Measurements from ENCODE around the gene DENND1B. TPM values are rescaled to one million over a fixed set of nuclear protein-coding genes. Genes with fewer than 3 reads are reported as not detected.

Gene DENND1B
- polyA plus RNA-seq, 1 of the 3 experiments (the other 2 are of a cell fraction): 1.4 TPM

DNA sequence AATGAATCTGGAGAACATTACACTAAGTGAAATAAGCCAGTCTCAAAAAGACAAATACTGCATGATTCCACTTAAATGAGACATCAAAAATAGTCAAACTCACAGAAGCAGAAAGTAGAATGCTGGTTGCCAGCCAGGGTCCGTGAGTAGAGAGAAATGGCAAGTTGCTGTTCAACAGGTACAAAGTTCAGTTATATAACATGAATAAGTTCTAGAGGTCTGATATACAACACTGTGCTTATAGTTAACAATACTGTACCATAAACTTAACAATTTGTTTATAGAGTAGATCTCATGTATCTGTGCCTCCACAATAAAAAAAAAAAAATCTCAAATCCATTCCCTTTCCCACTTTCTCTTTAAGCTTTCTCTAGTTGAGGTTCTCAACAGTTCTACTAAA lies 83.5 kb downstream of the DENND1B start:
- no peak overlapping the region for H3K4me2 ChIP-seq
- no peak for TF ChIP-seq RFX5 (IDR thresholded peaks at IDR 0.05; ENCODE audit: low read length)
- no peak for TF ChIP-seq POLR2AphosphoS5 (IDR thresholded peaks at IDR 0.05; ENCODE audit: low read depth, low read length)
- no peak for TF ChIP-seq RAD21 (IDR thresholded peaks at IDR 0.05; ENCODE audit: low read length)
- no peak for TF ChIP-seq GATA2 (CRISPR knock-in tag; IDR thresholded peaks at IDR 0.05)
- TF ChIP-seq MEF2A (IDR thresholded peaks at IDR 0.05; ENCODE audit: borderline replicate concordance, low read depth): no peak
- CTCF ChIA-PET: no interaction called here

DNA sequence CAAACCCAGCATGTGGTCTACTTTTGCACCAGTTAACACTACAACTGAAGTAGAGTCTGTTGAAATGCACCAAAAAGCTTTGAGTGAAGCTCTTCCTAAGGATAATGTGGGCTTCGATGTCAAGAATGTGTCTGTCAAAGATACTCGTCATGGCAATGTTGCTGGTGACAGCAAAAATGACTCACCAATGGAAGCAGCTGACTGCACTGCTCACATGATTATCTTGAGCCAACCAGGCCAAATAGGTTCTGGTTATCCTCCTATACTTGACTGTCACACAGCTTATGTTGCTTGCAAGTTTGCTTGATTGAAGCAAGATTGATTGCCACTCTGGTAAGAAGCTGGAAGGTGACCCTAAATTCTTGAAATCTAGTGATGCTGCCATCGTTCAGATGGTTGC lies 85.2 kb downstream of the DENND1B start:
- Histone ChIP-seq H2AFZ (ENCODE audit: low read depth) (no peak overlapping the region), H4K20me1 (ENCODE audit: insufficient read depth) (no peaks in the 10 kb centered on the region), H3K4me1 (ENCODE audit: control insufficient read depth in 1 of 2, insufficient read depth in 2 of 2, low read depth in 1 of 2, low read length in 1 of 2) (peaks cover 0 to 4% of the 10 kb centered on the region in 2 experiments; a peak in 1 of 4 replicates), H3F3A (replicated peaks; ENCODE audit: insufficient read depth) (peaks cover 7% of the 10 kb centered on the region), H3K9me2 (no peaks in the 10 kb centered on the region), H3K9ac (no peak overlapping the region), H3K4me2 (no peak overlapping the region), H3K36me3 (replicated peaks in 1 of 2; ENCODE audit: control insufficient read depth in 1 of 2, insufficient read depth in 2 of 2, low read length in 1 of 2) (peaks cover 2 to 7% of the 10 kb centered on the region in 2 experiments), H3K27ac (ENCODE audit: low read depth in 2 of 2, low read length in 1 of 2) (no peak overlapping the region), H3K9me3 (peaks cover 8% of the 10 kb centered on the region; the same call in 1 of the 2 replicates), H3K27me3 (ENCODE audit: insufficient read depth) (no peaks in the 10 kb centered on the region), H3K79me2 (ENCODE audit: insufficient read depth) (no peaks in the 10 kb centered on the region), H3K4me3 (ENCODE audit: low read depth in 2 of 2, low read length in 1 of 2) (no peak overlapping the region)
- TF ChIP-seq SIN3A (IDR thresholded peaks at IDR 0.05; ENCODE audit: borderline replicate concordance, low read depth, low read length) (no peak), GABPA (IDR thresholded peaks at IDR 0.05; ENCODE audit: low read depth) (no peak), POLR2AphosphoS5 (IDR thresholded peaks at IDR 0.05; ENCODE audit: low read depth, low read length) (no peak), TCF12 (IDR thresholded peaks at IDR 0.05) (no peak), MEF2A (IDR thresholded peaks at IDR 0.05; ENCODE audit: borderline replicate concordance, low read depth) (no peak), FOXM1 (IDR thresholded peaks at IDR 0.05; ENCODE audit: low read depth) (no peak), RXRA (IDR thresholded peaks at IDR 0.05; ENCODE audit: borderline replicate concordance, low read depth) (no peak)
- TF ChIP-seq, protein P1, sequence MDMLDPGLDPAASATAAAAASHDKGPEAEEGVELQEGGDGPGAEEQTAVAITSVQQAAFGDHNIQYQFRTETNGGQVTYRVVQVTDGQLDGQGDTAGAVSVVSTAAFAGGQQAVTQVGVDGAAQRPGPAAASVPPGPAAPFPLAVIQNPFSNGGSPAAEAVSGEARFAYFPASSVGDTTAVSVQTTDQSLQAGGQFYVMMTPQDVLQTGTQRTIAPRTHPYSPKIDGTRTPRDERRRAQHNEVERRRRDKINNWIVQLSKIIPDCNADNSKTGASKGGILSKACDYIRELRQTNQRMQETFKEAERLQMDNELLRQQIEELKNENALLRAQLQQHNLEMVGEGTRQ (IDR thresholded peaks at IDR 0.05; ENCODE audit: borderline replicate concordance, low read depth, low read length): no peak
- ChIA-PET POLR2A (no interaction called here), CTCF (interaction anchor here (1.7 kb wide), 1 partner anchor 226 kb away, joined by 5 read pairs; no protein-coding TSS in a partner anchor)
- no peak for DNase-seq
- WGBS (ENCODE audit: low lambda C conversion rate): 83% methylated on average over 3 of the region's 3 CpGs

More for the DNA sequence above, 83.5 kb downstream of the DENND1B start:
- DNase-seq: no peak
- Histone ChIP-seq H3F3A (replicated peaks; ENCODE audit: insufficient read depth) (no peaks in the 10 kb centered on the region), H2AFZ (ENCODE audit: low read depth) (no peak overlapping the region), H3K4me1 (ENCODE audit: control insufficient read depth in 1 of 2, insufficient read depth in 2 of 2, low read depth in 1 of 2, low read length in 1 of 2) (peaks cover 0 to 4% of the 10 kb centered on the region in 2 experiments; a peak in 2 of 4 replicates), H3K79me2 (ENCODE audit: insufficient read depth) (no peaks in the 10 kb centered on the region), H3K9ac (no peak overlapping the region), H3K9me3 (peaks cover 8% of the 10 kb centered on the region; the same call in 1 of the 2 replicates), H3K9me2 (no peaks in the 10 kb centered on the region), H3K36me3 (replicated peaks in 1 of 2; ENCODE audit: control insufficient read depth in 1 of 2, insufficient read depth in 2 of 2, low read length in 1 of 2) (peaks cover 2 to 7% of the 10 kb centered on the region in 2 experiments), H4K20me1 (ENCODE audit: insufficient read depth) (no peaks in the 10 kb centered on the region), H3K27me3 (ENCODE audit: insufficient read depth) (no peaks in the 10 kb centered on the region), H3K27ac (ENCODE audit: low read depth in 2 of 2, low read length in 1 of 2) (no peak overlapping the region), H3K4me3 (ENCODE audit: low read depth in 2 of 2, low read length in 1 of 2) (no peak overlapping the region)
- POLR2A ChIA-PET: no interaction called here
- 95% methylated on average over 1 of the region's 1 CpG for WGBS (ENCODE audit: low lambda C conversion rate)

DNA sequence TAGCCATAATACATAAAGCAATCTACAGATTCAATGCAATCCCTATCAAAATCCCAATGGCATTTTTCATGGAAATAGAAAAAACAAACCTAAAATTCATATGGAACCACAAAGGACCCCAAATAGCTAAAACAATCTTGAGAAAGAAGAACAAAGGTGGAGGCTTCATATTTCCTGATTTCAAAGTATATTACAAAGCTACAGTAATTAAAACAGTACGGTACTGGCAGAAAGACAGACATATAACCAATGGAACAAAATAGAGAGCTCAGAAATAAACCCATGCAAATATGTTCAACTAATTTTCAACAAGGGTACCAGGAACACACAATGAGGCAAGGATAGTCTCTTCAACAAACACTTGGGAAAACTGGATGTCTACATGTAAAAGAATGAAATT lies 87.0 kb downstream of the DENND1B start:
- no peak overlapping the region for H3K4me2 ChIP-seq
- no peak overlapping the region for H3K9ac ChIP-seq
- H3K27me3 ChIP-seq (ENCODE audit: insufficient read depth): no peaks in the 10 kb centered on the region
- H3K4me3 ChIP-seq (ENCODE audit: low read depth in 2 of 2, low read length in 1 of 2): no peak overlapping the region
- H3K27ac ChIP-seq (ENCODE audit: low read depth in 2 of 2, low read length in 1 of 2): no peak overlapping the region
- H3K9me3 ChIP-seq: peaks cover 8% of the 10 kb centered on the region; the same call in 1 of the 2 replicates
- no peaks in the 10 kb centered on the region for H4K20me1 ChIP-seq (ENCODE audit: insufficient read depth)
- H3K36me3 ChIP-seq (replicated peaks in 1 of 2; ENCODE audit: control insufficient read depth in 1 of 2, insufficient read depth in 2 of 2, low read length in 1 of 2): peaks cover 2 to 7% of the 10 kb centered on the region in 2 experiments
- TF ChIP-seq POLR2AphosphoS5 (IDR thresholded peaks at IDR 0.05; ENCODE audit: low read depth, low read length) (no peak), JUND (IDR thresholded peaks at IDR 0.05) (no peak), TAF1 (IDR thresholded peaks at IDR 0.05; ENCODE audit: borderline replicate concordance, low read depth, low read length) (no peak), RAD21 (IDR thresholded peaks at IDR 0.05; ENCODE audit: low read length) (no peak), CHD2 (IDR thresholded peaks at IDR 0.05; ENCODE audit: low read length, partially characterized antibody) (no peak), FOXJ3 (CRISPR knock-in tag; IDR thresholded peaks at IDR 0.05) (no peak), YY1 (IDR thresholded peaks at IDR 0.05; ENCODE audit: low read depth) (no peak)
- WGBS (ENCODE audit: low lambda C conversion rate): 90% methylated on average over 1 of the region's 1 CpG
- no peaks in the 10 kb centered on the region for H3K9me2 ChIP-seq
- no peaks in the 10 kb centered on the region for H3K79me2 ChIP-seq (ENCODE audit: insufficient read depth)
- H3K4me1 ChIP-seq (ENCODE audit: control insufficient read depth in 1 of 2, insufficient read depth in 2 of 2, low read depth in 1 of 2, low read length in 1 of 2): peaks cover 6 to 10% of the 10 kb centered on the region in 2 experiments; a peak in 2 of 4 replicates
- DNase-seq: no peak
- POLR2A ChIA-PET: no interaction called here
- H2AFZ ChIP-seq (ENCODE audit: low read depth): no peak overlapping the region
- H3F3A ChIP-seq (replicated peaks; ENCODE audit: insufficient read depth): peaks cover 7% of the 10 kb centered on the region
- CTCF ChIA-PET: no interaction called here
